MM.1S (cell line): ENCODE data around the gene FOXF2.
"Not testable (repeated sequence)": the region's sequence is repeated elsewhere in the genome, so short reads cannot be mapped to it uniquely, and the experiment has no call there.

Source experiments
- DNase-seq: peaks from one replicate; pipeline ENCODE4 v3.0.0-alpha.2; 2015
- H2AFZ ChIP-seq: fragments of 300-600 bp; sonication (generic); 2 replicates; pipeline ENCODE4 v1.6.0; 2016; ENCODE audit warnings: antibody characterized with exemption, low read length
- H3F3A ChIP-seq: fragments of 300-600 bp; sonication (generic); 2 replicates; pipeline ENCODE4 v1.6.1; 2016; ENCODE audit warnings: mild to moderate bottlenecking, antibody characterized with exemption, low read length, moderate library complexity, mixed read lengths; ENCODE audit not compliant: insufficient read depth
- H3K27ac ChIP-seq: fragments of 300-600 bp; sonication (generic); 2 replicates; pipeline ENCODE4 v1.5.1; 2016; ENCODE audit warnings: mild to moderate bottlenecking, low read length
- H3K27me3 ChIP-seq: fragments of 300-600 bp; sonication (generic); replicated peaks from 2 replicates; pipeline ENCODE4 v1.6.0; 2016; ENCODE audit warnings: low read length; ENCODE audit not compliant: insufficient read depth
- H3K36me3 ChIP-seq: fragments of 300-600 bp; sonication (generic); replicated peaks from 2 replicates; pipeline ENCODE4 v1.6.1; 2016; ENCODE audit warnings: mild to moderate bottlenecking, low read length, mixed read lengths; ENCODE audit not compliant: insufficient read depth
- H3K4me1 ChIP-seq: fragments of 300-600 bp; sonication (generic); 2 replicates; pipeline ENCODE4 v1.6.1; 2016; ENCODE audit warnings: low read length, mixed read lengths
- H3K4me2 ChIP-seq: fragments of 300-600 bp; sonication (generic); 2 replicates; pipeline ENCODE4 v1.6.0; 2016; ENCODE audit warnings: low read depth, low read length
- H3K4me3 ChIP-seq: fragments of 300-600 bp; sonication (generic); 2 replicates; pipeline ENCODE4 v1.5.1; 2016; ENCODE audit warnings: low read length, mixed read lengths
- H3K79me2 ChIP-seq: fragments of 300-600 bp; sonication (generic); 2 replicates; pipeline ENCODE4 v1.6.1; 2016; ENCODE audit warnings: mixed run types, low read length, mixed read lengths
- H3K9ac ChIP-seq: fragments of 300-600 bp; sonication (generic); 2 replicates; pipeline ENCODE4 v1.6.1; 2016; ENCODE audit warnings: low read length, mixed read lengths
- H3K9me2 ChIP-seq: fragments of 300-600 bp; sonication (generic); replicated peaks from 2 replicates; pipeline ENCODE4 v1.6.1; 2016; ENCODE audit warnings: mild to moderate bottlenecking, low read length, mixed read lengths; ENCODE audit not compliant: insufficient read depth
- H3K9me3 ChIP-seq: fragments of 300-600 bp; sonication (generic); replicated peaks from 2 replicates; pipeline ENCODE4 v1.6.1; 2016; ENCODE audit warnings: mild to moderate bottlenecking, low read length, mixed read lengths; ENCODE audit not compliant: insufficient read depth
- H4K20me1 ChIP-seq: fragments of 300-600 bp; sonication (generic); 2 replicates; pipeline ENCODE4 v1.6.1; 2016; ENCODE audit warnings: mild to moderate bottlenecking, low read length, moderate library complexity, mixed read lengths; ENCODE audit not compliant: insufficient read depth
- CTCF ChIP-seq: fragments of 300-600 bp; sonication (generic); IDR thresholded peaks from 2 replicates; pipeline ENCODE4 v1.5.1; 2016; ENCODE audit warnings: antibody characterized with exemption, low read length, mixed read lengths
- EZH2 ChIP-seq: fragments of 300-600 bp; sonication (generic); optimal IDR thresholded peaks from 2 replicates; pipeline ENCODE3; 2017; ENCODE audit warnings: low read depth, mild to moderate bottlenecking, antibody characterized with exemption, low read length, mixed read lengths
- EZH2phosphoT487 ChIP-seq: fragments of 300-600 bp; sonication (generic); IDR thresholded peaks from 2 replicates; pipeline ENCODE4 v1.6.1; 2018; ENCODE audit warnings: antibody characterized with exemption, low read length

Gene FOXF2

GRCh38 chr6:1351381-1352008 is 37.9 kb upstream of the FOXF2 start:
- Histone ChIP-seq H4K20me1 (no peaks in the 10 kb centered on the region), H3K9me3 (peaks cover 7% of the 10 kb centered on the region; the same call in 1 of the 2 replicates), H3K36me3 (no peaks in the 10 kb centered on the region), H3K9me2 (no peaks in the 10 kb centered on the region), H3K4me3 (no peak overlapping the region), H3K4me1 (no peaks in the 10 kb centered on the region), H3K27me3 (no peaks in the 10 kb centered on the region), H3K79me2 (no peaks in the 10 kb centered on the region), H3K4me2 (no peak overlapping the region), H2AFZ (no peak overlapping the region), H3K27ac (no peak overlapping the region), H3K9ac (no peak overlapping the region), H3F3A (no peaks in the 10 kb centered on the region)
- DNase-seq = no peak
- TF ChIP-seq EZH2phosphoT487 (no peak), CTCF (no peak), EZH2 (no peak)

GRCh38 chr6:1355068-1355467 is 34.3 kb upstream of the FOXF2 start:
- not testable (repeated sequence) for H3K4me2 ChIP-seq, H3K27ac ChIP-seq, H3K9me2 ChIP-seq, H2AFZ ChIP-seq, H3F3A ChIP-seq, H3K4me3 ChIP-seq, H3K4me1 ChIP-seq, H3K9me3 ChIP-seq, H3K27me3 ChIP-seq, H3K79me2 ChIP-seq, H4K20me1 ChIP-seq, H3K9ac ChIP-seq, DNase-seq, H3K36me3 ChIP-seq

GRCh38 chr6:1361717-1362116 is 27.7 kb upstream of the FOXF2 start:
- H3F3A ChIP-seq, H3K4me1 ChIP-seq, H2AFZ ChIP-seq, DNase-seq, H3K27ac ChIP-seq, H3K27me3 ChIP-seq, H3K79me2 ChIP-seq, H4K20me1 ChIP-seq, H3K4me3 ChIP-seq, H3K9me3 ChIP-seq, H3K4me2 ChIP-seq, H3K9ac ChIP-seq, H3K36me3 ChIP-seq, H3K9me2 ChIP-seq: not testable (repeated sequence)

- Histone ChIP-seq H3K79me2 (no peaks in the 10 kb centered on the region), H3K4me1 (no peaks in the 10 kb centered on the region), H3K4me3 (no peak overlapping the region), H2AFZ (no peak overlapping the region), H3K27ac (no peak overlapping the region), H3K9me2 (no peaks in the 10 kb centered on the region), H3K27me3 (no peaks in the 10 kb centered on the region), H3K9me3 (no peaks in the 10 kb centered on the region), H3K36me3 (no peaks in the 10 kb centered on the region), H4K20me1 (no peaks in the 10 kb centered on the region), H3K9ac (no peak overlapping the region), H3F3A (no peaks in the 10 kb centered on the region), H3K4me2 (no peak overlapping the region)
- DNase-seq = no peak
- TF ChIP-seq EZH2phosphoT487 (no peak), CTCF (no peak), EZH2 (no peak)
These were observed 26.7 kb upstream of the FOXF2 start for GRCh38 chr6:1362643-1363042.
